Motor neuron (in vitro differentiated cells): ENCODE results near the gene TNS1. TPM values are rescaled to one million over a fixed set of nuclear protein-coding genes. Genes with fewer than 3 reads are reported as not detected.
A peak's percentile ranks its signal among the peaks of the same experiment; 100 is the strongest.

Experiments
- ATAC-seq, 8 experiments: fragments of 200-7000 bp; cut with Tn5 transposase; replicated peaks in 6 of 8; 2 replicates each; pipeline ENCODE4 v1.8.0; 2021; ENCODE audit warnings: mild to moderate bottlenecking in 8 of 8, moderate library complexity in 8 of 8
- H3K27ac ChIP-seq, 2 donors: fragments of 250-450 bp; sonication (Bioruptor Pico); 2 replicates each; pipeline ENCODE4 v1.9.0; 2021; ENCODE audit warnings: antibody characterized with exemption in 2 of 2, mild to moderate bottlenecking in 2 of 2, moderate library complexity in 1 of 2
- H3K4me1 ChIP-seq, 2 donors: fragments of 250-450 bp; sonication (Bioruptor Pico); replicated peaks in 1 of 2; 2 replicates each; pipeline ENCODE4 v1.6.1; 2021; ENCODE audit warnings: antibody characterized with exemption in 2 of 2, mild to moderate bottlenecking in 2 of 2, moderate library complexity in 1 of 2
- H3K4me3 ChIP-seq, 5 donors: fragments of 250-450 bp; sonication (Bioruptor Pico); 2 replicates each; pipeline ENCODE4 v1.9.0; 2021; ENCODE audit warnings: antibody characterized with exemption in 5 of 5, mild to moderate bottlenecking in 5 of 5, moderate library complexity in 4 of 5
- WGBS, 10 experiments: fragments of 450-650 bp; shearing (Covaris generic); methylation state at CpG; one replicate each; pipeline ENCODE4 v1.0.0; 2022; 5-methylcytosine and 5-hydroxymethylcytosine counted together
- in situ Hi-C, 9 experiments: fragments of 400-800 bp; cut with MboI; loops; one replicate each; pipeline ENCODE4 v1.15.0; 2021; ENCODE audit warnings: low sequenced_read_pairs in 9 of 9, low pct_unique_long_range_greater_than_20kb in 2 of 9; ENCODE audit not compliant: unreplicated experiment in 9 of 9
- total RNA-seq, 8 experiments: library from RNA; unstranded; fragments of 300-600 nt; gene quantifications; 2 replicates each; pipeline versions ENCODE4 v1.2.3 to v1.2.4, GENCODE V29; 2022

Gene TNS1
- total RNA-seq, 8 experiments from 2014 or later: 2.3 to 41.7 (median 11.4) TPM

GRCh38 chr2:218010140-218010983 is 7.6 kb upstream of the TNS1 start:
- Histone ChIP-seq H3K4me1 (peaks cover 36 to 49% of the 10 kb centered on the region in 2 donors), H3K4me3 (peak overlapping the region; percentile 33 to 44 (median 37)), H3K27ac (peak overlapping the region; percentile 50 to 68)
- in situ Hi-C loops: loop anchor here in 1 of 9 experiments (25.0 kb wide), 1 partner anchor 223 kb away; no protein-coding TSS in a partner anchor
- 2 to 25% (median 3%) methylated on average over 4 to 10 of the region's 72 CpGs; no CpG with 5 or more reads in 7 of the 10 experiments for WGBS, 10 experiments
- ATAC-seq: peak; percentile 79 to 96 (median 84)

- H3K4me3 ChIP-seq: peak overlapping the region; percentile 33 to 44 (median 37)
- in situ Hi-C loops: loop anchor here in 1 of 9 experiments (25.0 kb wide), 1 partner anchor 222 kb away; no protein-coding TSS in a partner anchor
These were observed 7.0 kb upstream of the TNS1 start for GRCh38 chr2:218009765-218010139.

GRCh38 chr2:218009231-218009630 is 6.4 kb upstream of the TNS1 start:
- Histone ChIP-seq H3K27ac (no peak overlapping the region), H3K4me3 (peak overlapping the region; percentile 33 to 44 (median 37)), H3K4me1 (peaks cover 24 to 39% of the 10 kb centered on the region in 2 donors)
- in situ Hi-C loops: loop anchor here in 1 of 9 experiments (25.0 kb wide), 1 partner anchor 222 kb away; no protein-coding TSS in a partner anchor
- ATAC-seq: peak in 2 of 8 experiments; percentile 3 to 7
- 20% methylated on average over 1 of the region's 8 CpGs; no CpG with 5 or more reads in 9 of the 10 experiments for WGBS, 10 experiments

More at GRCh38 chr2:218009765-218010139, 7.0 kb upstream of the TNS1 start:
- 0% methylated on average over 1 of the region's 20 CpGs; no CpG with 5 or more reads in 9 of the 10 experiments for WGBS, 10 experiments
- peak in 7 of 8 experiments; percentile 4 to 15 (median 9) for ATAC-seq
- Histone ChIP-seq H3K27ac (peak overlapping the region in 1 of 2 donors; percentile 68), H3K4me1 (peaks cover 29 to 43% of the 10 kb centered on the region in 2 donors)

GRCh38 chr2:218008060-218009040 is 5.6 kb upstream of the TNS1 start:
- WGBS, 10 experiments: 42 to 100% (median 93%) methylated on average over 1 to 3 of the region's 12 CpGs; no CpG with 5 or more reads in 2 of the 10 experiments
- no peak for ATAC-seq
- H3K27ac ChIP-seq: no peak overlapping the region
- in situ Hi-C loops: loop anchor here in 1 of 9 experiments (25.0 kb wide), 1 partner anchor 221 kb away; no protein-coding TSS in a partner anchor
- no peak overlapping the region for H3K4me3 ChIP-seq
- H3K4me1 ChIP-seq: peaks cover 26 to 46% of the 10 kb centered on the region in 2 donors

- H3K4me1 ChIP-seq: peaks cover 39 to 59% of the 10 kb centered on the region in 2 donors
- no peak overlapping the region for H3K4me3 ChIP-seq
- 17 to 94% (median 89%) methylated on average over 1 to 3 of the region's 4 CpGs; no CpG with 5 or more reads in 6 of the 10 experiments for WGBS, 10 experiments
- no peak overlapping the region for H3K27ac ChIP-seq
- no peak for ATAC-seq
- in situ Hi-C loops: loop anchor here in 1 of 9 experiments (25.0 kb wide), 1 partner anchor 219 kb away; no protein-coding TSS in a partner anchor
These were observed 3.9 kb upstream of the TNS1 start for GRCh38 chr2:218006741-218007140.

GRCh38 chr2:218005486-218005885 is 2.7 kb upstream of the TNS1 start:
- peaks cover 30 to 51% of the 10 kb centered on the region in 2 donors for H3K4me1 ChIP-seq
- no peak overlapping the region for H3K4me3 ChIP-seq
- WGBS, 10 experiments: 43 to 89% (median 60%) methylated on average over 1 to 3 of the region's 3 CpGs; no CpG with 5 or more reads in 5 of the 10 experiments
- no peak overlapping the region for H3K27ac ChIP-seq
- in situ Hi-C loops: loop anchor here in 1 of 9 experiments (25.0 kb wide), 1 partner anchor 218 kb away; no protein-coding TSS in a partner anchor
- no peak for ATAC-seq

- no peak overlapping the region for H3K4me3 ChIP-seq
- peaks cover 30 to 47% of the 10 kb centered on the region in 2 donors for H3K4me1 ChIP-seq
- no peak for ATAC-seq
- no peak overlapping the region for H3K27ac ChIP-seq
- in situ Hi-C loops: loop anchor here in 1 of 9 experiments (25.0 kb wide), 1 partner anchor 218 kb away; no protein-coding TSS in a partner anchor
- 0 to 100% (median 80%) methylated on average over 1 of the region's 4 CpGs; no CpG with 5 or more reads in 7 of the 10 experiments for WGBS, 10 experiments
These were observed 2.2 kb upstream of the TNS1 start for GRCh38 chr2:218005028-218005427.

GRCh38 chr2:218003981-218004419 is 1.2 kb upstream of the TNS1 start:
- in situ Hi-C loops: loop anchor here in 1 of 9 experiments (25.0 kb wide), 1 partner anchor 217 kb away; no protein-coding TSS in a partner anchor
- WGBS, 10 experiments: 0 to 100% (median 52%) methylated on average over 1 to 4 of the region's 6 CpGs; no CpG with 5 or more reads in 6 of the 10 experiments
- peaks cover 25 to 39% of the 10 kb centered on the region in 2 donors for H3K4me1 ChIP-seq
- peak; percentile 17 to 73 (median 43) for ATAC-seq
- no peak overlapping the region for H3K4me3 ChIP-seq
- H3K27ac ChIP-seq: no peak overlapping the region

GRCh38 chr2:218003281-218003944 is 618 bp upstream of the TNS1 start:
- Histone ChIP-seq H3K4me1 (peaks cover 24 to 35% of the 10 kb centered on the region in 2 donors), H3K4me3 (no peak overlapping the region), H3K27ac (no peak overlapping the region)
- ATAC-seq: peak; percentile 5 to 79 (median 70)
- in situ Hi-C loops: loop anchor here in 1 of 9 experiments (25.0 kb wide), 1 partner anchor 216 kb away; no protein-coding TSS in a partner anchor
- WGBS, 10 experiments: 0 to 64% (median 30%) methylated on average over 2 to 5 of the region's 11 CpGs; no CpG with 5 or more reads in 6 of the 10 experiments

- Histone ChIP-seq H3K4me1 (peaks cover 24 to 31% of the 10 kb centered on the region in 2 donors), H3K4me3 (peak overlapping the region in 2 of 5 donors; percentile 0 to 1), H3K27ac (no peak overlapping the region)
- peak in 1 of 8 experiments; percentile 1 for ATAC-seq
- WGBS, 10 experiments: 39% methylated on average over 4 of the region's 12 CpGs; no CpG with 5 or more reads in 9 of the 10 experiments
- in situ Hi-C loops: loop anchor here in 1 of 9 experiments (25.0 kb wide), 1 partner anchor 215 kb away; no protein-coding TSS in a partner anchor
These were observed 501 bp downstream of the TNS1 start for GRCh38 chr2:218002143-218002844.

GRCh38 chr2:218001629-218002028 is 1.2 kb downstream of the TNS1 start:
- Histone ChIP-seq H3K27ac (no peak overlapping the region), H3K4me3 (no peak overlapping the region), H3K4me1 (peaks cover 24 to 31% of the 10 kb centered on the region in 2 donors)
- in situ Hi-C loops: loop anchor here in 1 of 9 experiments (25.0 kb wide), 1 partner anchor 214 kb away; no protein-coding TSS in a partner anchor
- WGBS, 10 experiments: no CpG with 5 or more reads among the region's 4 CpGs
- no peak for ATAC-seq
